Measurements from ENCODE around the gene AAGAB.

The AAGAB gene

GRCh38 chr15:67232591-67232990 is 21.9 kb downstream of the AAGAB start:
- TF ChIP-seq POLR2A (IDR thresholded peaks at IDR 0.05; ENCODE audit: extremely low read depth, insufficient read length), result no peak
- TF ChIP-seq, protein P1, sequence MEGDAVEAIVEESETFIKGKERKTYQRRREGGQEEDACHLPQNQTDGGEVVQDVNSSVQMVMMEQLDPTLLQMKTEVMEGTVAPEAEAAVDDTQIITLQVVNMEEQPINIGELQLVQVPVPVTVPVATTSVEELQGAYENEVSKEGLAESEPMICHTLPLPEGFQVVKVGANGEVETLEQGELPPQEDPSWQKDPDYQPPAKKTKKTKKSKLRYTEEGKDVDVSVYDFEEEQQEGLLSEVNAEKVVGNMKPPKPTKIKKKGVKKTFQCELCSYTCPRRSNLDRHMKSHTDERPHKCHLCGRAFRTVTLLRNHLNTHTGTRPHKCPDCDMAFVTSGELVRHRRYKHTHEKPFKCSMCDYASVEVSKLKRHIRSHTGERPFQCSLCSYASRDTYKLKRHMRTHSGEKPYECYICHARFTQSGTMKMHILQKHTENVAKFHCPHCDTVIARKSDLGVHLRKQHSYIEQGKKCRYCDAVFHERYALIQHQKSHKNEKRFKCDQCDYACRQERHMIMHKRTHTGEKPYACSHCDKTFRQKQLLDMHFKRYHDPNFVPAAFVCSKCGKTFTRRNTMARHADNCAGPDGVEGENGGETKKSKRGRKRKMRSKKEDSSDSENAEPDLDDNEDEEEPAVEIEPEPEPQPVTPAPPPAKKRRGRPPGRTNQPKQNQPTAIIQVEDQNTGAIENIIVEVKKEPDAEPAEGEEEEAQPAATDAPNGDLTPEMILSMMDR (IDR thresholded peaks at IDR 0.05; ENCODE audit: low read depth, low read length), result no peak
- TF ChIP-seq MAX (IDR thresholded peaks at IDR 0.05; ENCODE audit: low read depth, low read length), result no peak
- no peak for TF ChIP-seq MYC (IDR thresholded peaks at IDR 0.05; ENCODE audit: low read depth, low read length)
- no peak overlapping the region for H3K4me3 ChIP-seq (ENCODE audit: low read depth, low read length)
- DNase-seq (ENCODE audit: low read depth), result no peak

DNA sequence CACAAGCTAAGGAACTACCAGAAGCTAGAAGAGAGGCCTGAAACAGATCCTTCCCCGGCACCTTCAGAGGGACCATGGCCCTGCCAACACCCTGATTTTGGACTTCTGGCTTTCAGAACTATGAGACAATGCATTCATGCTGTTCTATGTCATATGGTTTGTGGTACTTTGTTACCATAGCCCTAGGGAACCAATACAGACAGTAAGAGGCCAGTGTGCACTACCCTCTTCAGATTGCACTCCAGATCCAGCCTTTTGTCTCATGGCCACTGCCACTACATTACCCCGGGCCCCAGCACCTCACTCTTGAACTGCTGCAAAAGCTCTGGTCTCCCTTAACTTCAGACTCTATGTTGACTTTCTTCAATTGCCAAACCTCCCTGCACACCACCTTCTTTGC is 24.0 kb downstream of the AAGAB start:
- DNase-seq (ENCODE audit: low read depth), result no peak
- no peak overlapping the region for H3K4me3 ChIP-seq (ENCODE audit: low read depth, low read length)
- no peak for TF ChIP-seq POLR2A (IDR thresholded peaks at IDR 0.05; ENCODE audit: extremely low read depth, insufficient read length)
- TF ChIP-seq, protein P1 (IDR thresholded peaks at IDR 0.05; ENCODE audit: low read depth, low read length), result no peak
- no peak for TF ChIP-seq MAX (IDR thresholded peaks at IDR 0.05; ENCODE audit: low read depth, low read length)
- no peak for TF ChIP-seq MYC (IDR thresholded peaks at IDR 0.05; ENCODE audit: low read depth, low read length)

DNA sequence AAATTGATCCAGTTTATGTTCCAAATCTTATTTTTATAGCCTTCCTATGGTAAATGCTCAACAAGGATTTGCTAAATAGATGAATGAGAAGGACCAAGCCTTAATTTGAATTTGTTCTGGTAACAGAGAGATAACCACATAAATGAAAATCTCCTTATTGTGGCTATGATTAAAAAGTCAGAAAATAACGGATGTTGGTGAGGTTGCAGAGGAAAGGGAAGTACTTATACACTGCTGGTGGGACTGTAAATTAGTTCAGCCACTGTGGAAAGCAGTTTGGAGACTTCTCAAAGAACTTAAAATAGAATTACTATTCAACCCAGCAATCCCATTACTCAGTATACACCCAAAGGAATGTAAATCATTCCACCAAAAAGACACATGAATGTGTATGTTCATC is 26.2 kb downstream of the AAGAB start:
- no peak overlapping the region for H3K4me3 ChIP-seq (ENCODE audit: low read depth, low read length)
- no peak for TF ChIP-seq MYC (IDR thresholded peaks at IDR 0.05; ENCODE audit: low read depth, low read length)
- no peak for TF ChIP-seq MAX (IDR thresholded peaks at IDR 0.05; ENCODE audit: low read depth, low read length)
- TF ChIP-seq, protein P1 (IDR thresholded peaks at IDR 0.05; ENCODE audit: low read depth, low read length), result no peak
- no peak for TF ChIP-seq POLR2A (IDR thresholded peaks at IDR 0.05; ENCODE audit: extremely low read depth, insufficient read length)
- DNase-seq (ENCODE audit: low read depth), result no peak

DNA sequence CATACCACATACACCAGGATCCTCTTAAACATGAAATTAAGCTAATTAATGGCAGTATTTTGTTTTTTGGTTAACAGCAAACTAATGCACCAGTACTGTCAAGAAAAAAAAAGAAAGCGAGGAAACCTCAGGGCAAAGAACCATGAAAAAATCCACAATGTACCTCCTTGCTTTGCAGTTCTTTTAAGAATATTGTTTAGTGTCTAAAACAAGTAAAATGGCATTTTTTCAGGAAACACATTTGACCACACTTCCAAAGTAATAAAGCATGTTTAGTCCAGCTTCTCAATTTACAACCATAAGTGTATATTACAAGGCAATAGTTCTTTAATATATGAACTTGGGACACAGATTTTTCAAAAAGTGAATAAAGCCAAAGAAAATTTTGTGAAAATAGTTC is 26.6 kb downstream of the AAGAB start:
- no peak for DNase-seq (ENCODE audit: low read depth)
- no peak for TF ChIP-seq POLR2A (IDR thresholded peaks at IDR 0.05; ENCODE audit: extremely low read depth, insufficient read length)
- TF ChIP-seq MYC (IDR thresholded peaks at IDR 0.05; ENCODE audit: low read depth, low read length), result no peak
- TF ChIP-seq, protein P1 (IDR thresholded peaks at IDR 0.05; ENCODE audit: low read depth, low read length), result no peak
- no peak for TF ChIP-seq MAX (IDR thresholded peaks at IDR 0.05; ENCODE audit: low read depth, low read length)

DNA sequence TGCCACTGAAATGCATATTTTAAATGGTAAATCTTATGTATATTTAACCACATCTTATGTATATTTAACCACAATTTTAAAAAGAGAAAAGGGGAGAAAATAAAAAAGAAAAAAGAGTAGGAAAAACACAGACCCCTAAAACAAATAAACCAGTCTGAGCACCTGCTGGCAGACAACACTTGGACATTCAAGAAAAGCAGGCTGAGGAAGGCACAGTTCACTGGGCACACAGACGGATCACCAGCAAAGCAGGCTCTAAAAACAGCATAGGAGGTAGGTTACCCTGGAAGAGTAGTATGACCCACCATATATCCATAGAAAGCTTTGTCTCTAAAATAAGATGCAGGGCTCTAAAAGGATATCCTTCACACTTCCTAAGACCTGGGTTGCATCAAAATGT is 27.0 kb downstream of the AAGAB start:
- TF ChIP-seq, protein P1 (IDR thresholded peaks at IDR 0.05; ENCODE audit: low read depth, low read length), result no peak
- no peak for TF ChIP-seq MYC (IDR thresholded peaks at IDR 0.05; ENCODE audit: low read depth, low read length)
- no peak for TF ChIP-seq POLR2A (IDR thresholded peaks at IDR 0.05; ENCODE audit: extremely low read depth, insufficient read length)
- TF ChIP-seq MAX (IDR thresholded peaks at IDR 0.05; ENCODE audit: low read depth, low read length), result no peak
- DNase-seq (ENCODE audit: low read depth), result no peak
- no peak overlapping the region for H3K4me3 ChIP-seq (ENCODE audit: low read depth, low read length)

More for the DNA sequence above, 26.6 kb downstream of the AAGAB start:
- H3K4me3 ChIP-seq (ENCODE audit: low read depth, low read length), result no peak overlapping the region

- DNase-seq (ENCODE audit: low read depth), result no peak
- TF ChIP-seq MAX (IDR thresholded peaks at IDR 0.05; ENCODE audit: low read depth, low read length) (no peak), MYC (IDR thresholded peaks at IDR 0.05; ENCODE audit: low read depth, low read length) (no peak), POLR2A (IDR thresholded peaks at IDR 0.05; ENCODE audit: extremely low read depth, insufficient read length) (no peak)
- TF ChIP-seq, protein P1 (IDR thresholded peaks at IDR 0.05; ENCODE audit: low read depth, low read length), result no peak
Measured at GRCh38 chr15:67225336-67225735, 29.1 kb downstream of the AAGAB start.

More at GRCh38 chr15:67225336-67225735, 29.1 kb downstream of the AAGAB start:
- H3K4me3 ChIP-seq (ENCODE audit: low read depth, low read length), result no peak overlapping the region
